ENCODE data around the gene IFNA16. TPM values are rescaled to one million over a fixed set of nuclear protein-coding genes. Genes with fewer than 3 reads are reported as not detected.
A peak's percentile ranks its signal among the peaks of the same experiment; 100 is the strongest.
"Not testable (repeated sequence)": the region's sequence is repeated elsewhere in the genome, so short reads cannot be mapped to it uniquely, and the experiment has no call there.

The IFNA16 gene
- total RNA-seq, 4 donors from 2014 or later, result not detected

DNA sequence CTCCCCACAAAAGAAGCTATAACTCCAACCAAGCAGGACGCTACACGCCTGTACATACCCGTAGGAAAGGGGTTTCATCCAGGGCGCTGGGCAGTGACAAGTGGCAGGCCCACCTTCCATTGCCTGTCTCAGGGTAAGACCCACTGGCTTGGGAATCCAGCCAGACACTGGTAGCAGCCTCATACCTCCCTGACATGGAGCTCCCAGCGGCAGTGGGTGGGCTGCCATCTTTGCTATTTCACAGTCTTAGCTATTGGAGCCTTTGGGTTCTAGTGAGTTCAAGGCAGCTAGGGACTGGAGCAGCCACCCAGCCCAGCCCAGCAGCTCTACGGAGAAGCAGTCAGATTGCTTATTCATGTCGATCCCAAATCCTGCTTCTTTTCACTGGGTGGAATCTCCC is 6.8 kb downstream of the IFNA16 start:
- 86% methylated on average over 2 of the region's 7 CpGs for whole genome bisulfite sequencing

DNA sequence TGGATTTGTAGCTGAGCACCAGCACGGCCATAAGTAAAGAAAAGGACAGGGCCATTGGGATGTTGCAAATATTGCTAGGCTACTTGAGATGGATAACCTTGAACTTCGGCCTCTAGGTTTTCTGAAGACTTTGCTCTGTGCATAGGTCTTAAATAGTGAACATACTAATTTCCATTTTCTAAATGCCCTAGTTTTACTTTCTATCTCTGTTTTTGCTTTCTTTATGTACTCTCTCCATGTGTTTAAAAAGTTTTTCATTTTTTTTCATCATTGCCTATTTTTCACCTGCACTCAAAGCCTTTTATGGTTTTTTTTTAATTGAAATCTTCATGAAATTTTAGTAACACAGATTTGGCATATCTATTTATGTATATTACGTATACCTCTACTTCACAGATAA is 10.1 kb downstream of the IFNA16 start, which contains the start of gene IFNA10:
IFNA10 (minus strand) TSS at position 101 of the 400 bp plus-strand sequence; CDS start at position 55, 46 bp downstream.
- H3K4me3 ChIP-seq; H3K4me1 ChIP-seq; H3K9me3 ChIP-seq; DNase-seq (ENCODE audit: extremely low spot score); intact Hi-C loops (cut with DNase I); H3K27me3 ChIP-seq; H3K27ac ChIP-seq (replicated peaks in 1 of 4); H3K36me3 ChIP-seq: not testable (repeated sequence)
- 91% methylated on average over 3 of the region's 3 CpGs for WGBS

More for the DNA sequence above, 6.8 kb downstream of the IFNA16 start:
- H3K27me3 ChIP-seq, result no peaks in the 10 kb centered on the region
- no peaks in the 10 kb centered on the region for H3K9me3 ChIP-seq
- no peaks in the 10 kb centered on the region for H3K36me3 ChIP-seq
- intact Hi-C loops (cut with DNase I), result no loop called here
- DNase-seq (ENCODE audit: extremely low spot score), result no peak
- no peaks in the 10 kb centered on the region for H3K4me1 ChIP-seq
- TF ChIP-seq EP300 (IDR thresholded peaks at IDR 0.05) (no peak), POLR2AphosphoS5 (IDR thresholded peaks at IDR 0.05) (no peak), POLR2A (IDR thresholded peaks at IDR 0.05; ENCODE audit: low read depth) (no peak)
- TF ChIP-seq, protein P1, sequence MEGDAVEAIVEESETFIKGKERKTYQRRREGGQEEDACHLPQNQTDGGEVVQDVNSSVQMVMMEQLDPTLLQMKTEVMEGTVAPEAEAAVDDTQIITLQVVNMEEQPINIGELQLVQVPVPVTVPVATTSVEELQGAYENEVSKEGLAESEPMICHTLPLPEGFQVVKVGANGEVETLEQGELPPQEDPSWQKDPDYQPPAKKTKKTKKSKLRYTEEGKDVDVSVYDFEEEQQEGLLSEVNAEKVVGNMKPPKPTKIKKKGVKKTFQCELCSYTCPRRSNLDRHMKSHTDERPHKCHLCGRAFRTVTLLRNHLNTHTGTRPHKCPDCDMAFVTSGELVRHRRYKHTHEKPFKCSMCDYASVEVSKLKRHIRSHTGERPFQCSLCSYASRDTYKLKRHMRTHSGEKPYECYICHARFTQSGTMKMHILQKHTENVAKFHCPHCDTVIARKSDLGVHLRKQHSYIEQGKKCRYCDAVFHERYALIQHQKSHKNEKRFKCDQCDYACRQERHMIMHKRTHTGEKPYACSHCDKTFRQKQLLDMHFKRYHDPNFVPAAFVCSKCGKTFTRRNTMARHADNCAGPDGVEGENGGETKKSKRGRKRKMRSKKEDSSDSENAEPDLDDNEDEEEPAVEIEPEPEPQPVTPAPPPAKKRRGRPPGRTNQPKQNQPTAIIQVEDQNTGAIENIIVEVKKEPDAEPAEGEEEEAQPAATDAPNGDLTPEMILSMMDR (IDR thresholded peaks at IDR 0.05), result no peak
- no peak overlapping the region for H3K27ac ChIP-seq (replicated peaks in 1 of 4)
- H3K4me3 ChIP-seq, result no peak overlapping the region

DNA sequence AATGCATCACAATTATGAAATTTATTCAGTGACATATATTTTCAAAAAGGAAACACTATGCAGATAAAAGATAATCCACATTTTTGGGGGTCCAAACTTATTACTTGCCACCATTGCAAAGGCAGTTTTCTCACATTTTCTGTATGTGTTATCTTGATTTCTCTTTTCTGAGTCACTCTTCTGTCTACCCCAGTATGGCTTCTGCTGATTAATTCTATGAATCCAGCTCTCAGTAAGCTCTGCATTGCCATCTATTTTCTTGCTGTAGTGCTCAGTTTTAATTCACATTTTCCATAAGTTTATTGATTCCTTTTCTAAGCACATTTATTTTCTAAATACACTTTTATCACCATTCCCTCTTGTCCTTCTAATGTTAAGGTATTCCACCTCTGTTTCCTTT is 11.9 kb downstream of the IFNA16 start:
- TF ChIP-seq POLR2A (IDR thresholded peaks at IDR 0.05; ENCODE audit: low read depth) (no peak), POLR2AphosphoS5 (IDR thresholded peaks at IDR 0.05) (no peak), EP300 (IDR thresholded peaks at IDR 0.05) (no peak)
- TF ChIP-seq, protein P1 (IDR thresholded peaks at IDR 0.05), result no peak
- intact Hi-C loops (cut with DNase I), result no loop called here
- DNase-seq (ENCODE audit: extremely low spot score), result no peak
- Histone ChIP-seq H3K4me3 (no peak overlapping the region), H3K4me1 (no peaks in the 10 kb centered on the region), H3K36me3 (no peaks in the 10 kb centered on the region), H3K9me3 (no peaks in the 10 kb centered on the region), H3K27ac (replicated peaks in 1 of 4) (no peak overlapping the region), H3K27me3 (no peaks in the 10 kb centered on the region)

DNA sequence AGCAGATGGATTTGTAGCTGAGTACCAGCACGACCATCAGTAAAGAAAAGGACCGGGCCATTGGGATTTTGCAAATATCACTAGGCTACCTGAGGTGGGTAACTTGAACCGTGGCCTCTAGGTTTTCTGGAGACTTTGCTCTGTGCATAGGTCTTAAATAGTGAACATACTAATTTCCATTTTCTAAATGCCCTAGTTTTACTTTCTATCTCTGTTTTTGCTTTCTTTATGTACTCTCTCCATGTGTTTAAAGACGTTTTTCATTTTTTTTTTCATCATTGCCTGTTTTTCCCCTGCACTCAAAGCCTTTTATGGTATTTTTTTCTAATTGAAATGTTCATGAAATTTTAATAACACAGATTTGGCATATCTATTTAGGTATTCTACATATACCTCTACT is 15.0 kb downstream of the IFNA16 start, which contains the start of gene IFNA7:
IFNA7 (minus strand) TSS at position 101 of the 400 bp plus-strand sequence; CDS start at position 61, 40 bp downstream.
- H3K4me3 ChIP-seq; intact Hi-C loops (cut with DNase I); H3K27me3 ChIP-seq; H3K9me3 ChIP-seq; H3K27ac ChIP-seq (replicated peaks in 1 of 4); DNase-seq (ENCODE audit: extremely low spot score); H3K36me3 ChIP-seq; H3K4me1 ChIP-seq: not testable (repeated sequence)
- 52% methylated on average over 4 of the region's 4 CpGs for WGBS

DNA sequence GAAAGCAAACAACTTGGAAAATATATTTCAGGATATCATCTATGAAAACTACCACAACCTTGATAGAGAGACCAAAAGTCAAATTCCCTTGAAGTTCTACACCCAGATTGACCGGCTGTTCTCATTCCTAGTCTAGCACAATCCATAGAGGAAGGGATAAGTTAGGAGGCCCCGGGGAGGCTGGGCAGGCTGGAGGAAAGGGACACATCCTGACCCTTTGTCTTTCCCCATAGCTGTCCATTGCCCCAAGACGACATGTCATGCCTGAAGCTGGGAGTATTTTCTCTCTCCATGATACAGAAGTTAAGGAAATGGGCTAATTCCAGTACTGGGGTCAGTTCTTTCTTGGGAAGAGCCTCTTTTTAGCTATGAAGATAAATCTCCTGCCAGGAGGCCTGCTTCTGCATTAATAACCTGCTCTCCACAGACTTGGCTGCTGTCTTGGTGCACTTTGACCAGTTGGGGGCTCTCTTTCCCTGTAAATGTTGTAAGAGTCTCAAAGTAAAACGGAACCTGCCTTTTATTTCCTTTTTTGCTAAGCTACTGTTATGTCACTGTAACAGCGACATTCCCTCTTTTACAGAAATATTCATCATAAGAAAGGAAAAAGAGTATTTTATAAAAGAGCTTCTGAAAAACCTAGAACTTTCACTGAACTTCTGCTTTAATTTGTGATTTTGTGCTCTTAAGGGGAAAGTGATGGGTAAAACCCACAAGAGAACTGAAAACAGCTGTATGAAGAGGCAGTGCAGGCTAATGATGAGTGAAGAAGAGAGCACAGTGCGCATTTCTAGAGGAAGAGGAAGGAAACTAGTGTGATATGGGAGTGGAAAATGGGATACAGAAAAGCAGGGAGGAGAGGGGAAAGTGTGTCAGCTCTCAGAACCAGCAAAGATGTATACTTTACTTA is 22.0 kb downstream of the IFNA16 start:
- intact Hi-C loops (cut with DNase I); DNase-seq (ENCODE audit: extremely low spot score): not testable (repeated sequence)
- WGBS, result 27% methylated on average over 5 of the region's 6 CpGs

DNA sequence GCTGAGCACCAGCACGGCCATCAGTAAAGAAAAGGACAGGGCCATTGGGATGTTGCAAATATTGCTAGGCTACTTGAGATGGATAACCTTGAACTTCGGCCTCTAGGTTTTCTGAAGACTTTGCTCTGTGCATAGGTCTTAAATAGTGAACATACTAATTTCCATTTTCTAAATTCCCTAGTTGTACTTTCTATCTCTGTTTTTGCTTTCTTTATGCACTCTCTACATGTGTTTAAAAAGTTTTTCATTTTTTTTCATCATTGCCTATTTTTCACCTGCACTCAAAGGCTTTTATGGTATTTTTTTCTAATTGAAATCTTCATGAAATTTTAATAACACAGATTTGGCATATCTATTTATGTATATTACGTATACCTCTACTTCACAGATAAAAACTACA is 29.6 kb downstream of the IFNA16 start, which contains the start of gene IFNA4:
IFNA4 (minus strand) TSS at position 101 of the 400 bp plus-strand sequence; CDS start at position 45, 56 bp downstream.
- H3K27me3 ChIP-seq; H3K36me3 ChIP-seq; DNase-seq (ENCODE audit: extremely low spot score); H3K27ac ChIP-seq (replicated peaks in 1 of 4); H3K9me3 ChIP-seq; H3K4me3 ChIP-seq; H3K4me1 ChIP-seq: not testable (repeated sequence)
- intact Hi-C loops (cut with DNase I), result loop anchor here (10.0 kb wide), 1 partner anchor 53 kb away; no protein-coding TSS in a partner anchor
- 89% methylated on average over 3 of the region's 3 CpGs for WGBS

More for the DNA sequence above, 22.0 kb downstream of the IFNA16 start:
- not testable (repeated sequence) for H3K9me3 ChIP-seq; H3K27ac ChIP-seq (replicated peaks in 1 of 4); H3K4me1 ChIP-seq; H3K27me3 ChIP-seq; H3K36me3 ChIP-seq; H3K4me3 ChIP-seq
- TF ChIP-seq, protein P1 (IDR thresholded peaks at IDR 0.05), result peak; percentile 45 to 63 (median 49)
